Endothelial cell of umbilical vein (primary cell): ENCODE measurements around the gene DENND1C. TPM values are rescaled to one million over a fixed set of nuclear protein-coding genes. Genes with fewer than 3 reads are reported as not detected.

Experiments
- BruUV-seq: library from RNA; stranded (reverse); fragments of 400-500 nt; replicated peaks from 2 replicates; lab custom pipeline; 2021; lab: Mats Ljungman, UMichigan
- CTCF ChIA-PET: fragments of 300-600, 350-600 bp; sonication (Branson Sonifier 250); formaldehyde crosslinking; loops from one replicate; lab custom pipeline; 2021; ENCODE audit warnings: antibody characterized with exemption, inconsistent platforms; lab: Charles Lee
- POLR2A ChIA-PET: fragments of 300-600, 350-600 bp; sonication (Branson Sonifier 250); formaldehyde crosslinking; loops from one replicate; lab custom pipeline; 2021; ENCODE audit warnings: antibody characterized with exemption, inconsistent platforms; lab: Charles Lee
- DNase-seq: peaks from one replicate; pipeline ENCODE4 v3.0.0-alpha.2; 2011; ENCODE audit warnings: low read depth, low spot score
- FAIRE-seq: peaks from 2 replicates; lab custom pipeline; 2011; peaks lifted over from hg19 to GRCh38; lab: Jason Lieb, UNC
- H2AFZ ChIP-seq: 2 replicates; pipeline ENCODE4 v1.6.0; 2012; ENCODE audit warnings: low read depth, low read length, control low read depth, inconsistent platforms
- H3K27ac ChIP-seq: 2 replicates; pipeline ENCODE4 v1.5.1; 2011; ENCODE audit warnings: low read depth, mild to moderate bottlenecking, control low read depth, low read length, moderate library complexity; ENCODE audit not compliant: insufficient read depth
- H3K27me3 ChIP-seq, 2 experiments: 2 replicates each; pipeline versions ENCODE4 v1.6.0 to v1.6.1; 2011; ENCODE audit warnings: low read length in 2 of 2, mixed read lengths in 1 of 2; ENCODE audit not compliant: control insufficient read depth in 2 of 2, insufficient read depth in 2 of 2
- H3K36me3 ChIP-seq, 2 experiments: 2 replicates in 1 of 2; 3 replicates in 1 of 2; pipeline ENCODE4 v1.5.1; 2011; ENCODE audit warnings: low read length in 2 of 2, mild to moderate bottlenecking in 1 of 2, moderate library complexity in 1 of 2; ENCODE audit not compliant: control insufficient read depth in 2 of 2, insufficient read depth in 2 of 2; ENCODE audit errors: extremely low read depth in 1 of 2
- H3K4me1 ChIP-seq: 3 replicates; pipeline ENCODE4 v1.5.1; 2011; ENCODE audit warnings: mild to moderate bottlenecking, low read length; ENCODE audit not compliant: control insufficient read depth, insufficient read depth; ENCODE audit errors: extremely low read depth
- H3K4me2 ChIP-seq: 2 replicates; pipeline ENCODE4 v1.6.1; 2011; ENCODE audit warnings: low read length, control low read depth, mixed read lengths; ENCODE audit not compliant: insufficient read depth
- H3K4me3 ChIP-seq, 3 experiments: fragments of 200-600 bp in 1 of 3; sonication (generic), shearing (Covaris generic) in 1 of 3; replicated peaks in 1 of 3; 2 replicates each; pipeline ENCODE4 v1.5.1; 2011 to 2016; ENCODE audit warnings: control low read depth in 3 of 3, low read length in 3 of 3, mild to moderate bottlenecking in 2 of 3, inconsistent platforms in 1 of 3, low read depth in 1 of 3, moderate library complexity in 1 of 3; ENCODE audit not compliant: insufficient read depth in 1 of 3
- H3K79me2 ChIP-seq: 2 replicates; pipeline ENCODE4 v1.6.0; 2012; ENCODE audit warnings: low read length, inconsistent platforms; ENCODE audit not compliant: control insufficient read depth, insufficient read depth
- H3K9ac ChIP-seq: replicated peaks from 2 replicates; pipeline ENCODE3; 2011; ENCODE audit warnings: low read length, control low read depth; ENCODE audit not compliant: insufficient read depth; ENCODE audit errors: extremely low read depth
- H3K9me1 ChIP-seq: replicated peaks from 3 replicates; pipeline ENCODE4 v1.6.0; 2011; ENCODE audit warnings: mild to moderate bottlenecking, low read length; ENCODE audit not compliant: control insufficient read depth, insufficient read depth; ENCODE audit errors: extremely low read depth
- H3K9me3 ChIP-seq: replicated peaks from 2 replicates; pipeline ENCODE4 v1.5.1; 2012; ENCODE audit warnings: low read length, inconsistent platforms; ENCODE audit not compliant: control insufficient read depth, insufficient read depth
- H4K20me1 ChIP-seq: replicated peaks from 2 replicates; pipeline ENCODE3; 2011; ENCODE audit warnings: mild to moderate bottlenecking, low read length; ENCODE audit not compliant: control insufficient read depth, insufficient read depth; ENCODE audit errors: extremely low read depth
- POLR2AphosphoS5 ChIP-seq: IDR thresholded peaks from 2 replicates; pipeline ENCODE4 v1.6.1; 2012; ENCODE audit warnings: low read depth, mild to moderate bottlenecking, control low read depth, low read length, moderate library complexity; ENCODE audit not compliant: insufficient read depth
- dilution Hi-C: fragments of 300-500 bp; cut with MboI; formaldehyde crosslinking; loops from one replicate; pipeline ENCODE4 v1.15.0; 2019; ENCODE audit warnings: low sequenced_read_pairs; ENCODE audit not compliant: extremely low pct_ligation_motif_present
- intact Hi-C: fragments of 100-400 bp; cut with micrococcal nuclease; formaldehyde crosslinking; loops from one replicate; pipeline ENCODE4 v1.10.0; 2022
- polyA plus RNA-seq, 4 experiments: library from polyadenylated mRNA; depleted of rRNA in 3 of 4; stranded (reverse) in 3 of 4; unstranded in 1 of 4; fragments of >200 nt; gene quantifications; 2 replicates each; pipeline versions ENCODE4 v1.2.1 to v1.2.3, GENCODE V29; 2011 to 2012; ENCODE audit warnings: missing spikeins in 1 of 4
- small RNA-seq: library from RNA; depleted of rRNA; stranded (forward); fragments of <200 nt; gene quantifications from one replicate; pipeline ENCODE3, GENCODE V24; 2012; ENCODE audit warnings: low replicate concordance, low read depth; ENCODE audit not compliant: insufficient read depth, insufficient read length
- total RNA-seq: library from RNA; stranded (reverse); gene quantifications from 2 replicates; pipeline ENCODE4 v1.2.3, GENCODE V29; 2021
- TF ChIP-seq, protein P1 (sequence below), 2 donors: IDR thresholded peaks; 1 replicate in 1 of 2; 2 replicates in 1 of 2; pipeline ENCODE4 v1.5.1; 2011; ENCODE audit warnings: low read length in 2 of 2, mild to moderate bottlenecking in 2 of 2, moderate library complexity in 2 of 2, control low read depth in 1 of 2, inconsistent platforms in 1 of 2, low read depth in 1 of 2; ENCODE audit not compliant: insufficient read depth in 1 of 2; ENCODE audit errors: extremely low read depth in 1 of 2

The DENND1C gene
- total and polyA plus RNA-seq, 2 donors (not counting 3 experiments of a cell fraction or from before 2014, with no cell fraction given), result not detected

DNA sequence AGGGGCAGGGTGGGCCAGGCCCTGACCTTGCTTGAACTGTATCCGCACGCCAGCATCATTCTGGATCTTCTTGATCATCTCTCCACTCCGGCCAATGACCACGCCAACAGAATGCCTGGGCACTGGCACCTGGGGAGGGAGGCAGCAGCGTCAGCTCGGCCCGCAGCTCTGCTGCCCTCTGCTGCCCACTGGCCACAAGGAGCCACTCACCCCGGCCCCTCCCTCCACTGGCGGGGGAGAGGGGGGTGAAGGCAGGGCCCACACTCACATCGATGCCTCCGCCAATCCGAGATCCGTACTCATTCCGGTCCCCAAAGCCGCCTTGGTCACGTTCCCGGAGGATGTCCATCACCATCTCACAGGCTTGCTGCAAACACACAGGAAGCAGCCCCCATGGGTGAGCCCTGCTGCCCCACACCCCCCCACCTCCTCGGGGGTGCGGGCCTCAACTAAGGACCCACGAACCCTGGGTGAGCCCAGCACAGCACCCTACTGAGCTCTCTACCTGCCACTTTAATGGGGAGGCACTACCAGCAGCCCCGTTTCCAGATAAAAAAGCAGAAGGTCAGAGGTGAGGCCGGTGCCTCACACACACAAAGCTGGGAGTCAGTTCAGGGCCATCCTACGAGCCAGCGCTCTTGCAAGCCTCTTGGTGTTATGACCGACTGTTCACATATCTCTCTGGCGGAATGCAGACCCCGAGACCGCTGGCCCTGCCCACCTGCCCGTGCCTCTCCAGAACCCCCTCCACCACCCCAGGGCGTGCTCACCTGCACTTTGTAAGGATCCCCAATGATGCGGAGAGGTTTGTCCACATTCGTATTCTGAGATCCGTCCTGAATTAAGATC lies 63.6 kb downstream of the DENND1C start:
- POLR2A ChIA-PET, result no interaction called here
- Histone ChIP-seq H3K9me1 (no peaks in the 10 kb centered on the region), H3K27me3 (no peaks in the 10 kb centered on the region), H3K4me3 (no peak overlapping the region), H3K9ac (no peak overlapping the region), H3K4me2 (no peak overlapping the region), H3K79me2 (peaks cover 44% of the 10 kb centered on the region), H3K36me3 (peaks cover 33 to 70% of the 10 kb centered on the region in 2 experiments), H3K9me3 (no peaks in the 10 kb centered on the region), H3K27ac (no peak overlapping the region), H3K4me1 (peaks cover 3% of the 10 kb centered on the region), H2AFZ (no peak overlapping the region), H4K20me1 (peaks cover 3% of the 10 kb centered on the region)
- TF ChIP-seq, protein P1, sequence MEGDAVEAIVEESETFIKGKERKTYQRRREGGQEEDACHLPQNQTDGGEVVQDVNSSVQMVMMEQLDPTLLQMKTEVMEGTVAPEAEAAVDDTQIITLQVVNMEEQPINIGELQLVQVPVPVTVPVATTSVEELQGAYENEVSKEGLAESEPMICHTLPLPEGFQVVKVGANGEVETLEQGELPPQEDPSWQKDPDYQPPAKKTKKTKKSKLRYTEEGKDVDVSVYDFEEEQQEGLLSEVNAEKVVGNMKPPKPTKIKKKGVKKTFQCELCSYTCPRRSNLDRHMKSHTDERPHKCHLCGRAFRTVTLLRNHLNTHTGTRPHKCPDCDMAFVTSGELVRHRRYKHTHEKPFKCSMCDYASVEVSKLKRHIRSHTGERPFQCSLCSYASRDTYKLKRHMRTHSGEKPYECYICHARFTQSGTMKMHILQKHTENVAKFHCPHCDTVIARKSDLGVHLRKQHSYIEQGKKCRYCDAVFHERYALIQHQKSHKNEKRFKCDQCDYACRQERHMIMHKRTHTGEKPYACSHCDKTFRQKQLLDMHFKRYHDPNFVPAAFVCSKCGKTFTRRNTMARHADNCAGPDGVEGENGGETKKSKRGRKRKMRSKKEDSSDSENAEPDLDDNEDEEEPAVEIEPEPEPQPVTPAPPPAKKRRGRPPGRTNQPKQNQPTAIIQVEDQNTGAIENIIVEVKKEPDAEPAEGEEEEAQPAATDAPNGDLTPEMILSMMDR (IDR thresholded peaks at IDR 0.05; ENCODE audit: extremely low read depth in 1 of 2, insufficient read depth in 1 of 2, low read depth in 1 of 2, low read length in 2 of 2), result peak; percentile 30 to 54
- no peak for TF ChIP-seq POLR2AphosphoS5
- intact Hi-C loops (no loop called here), dilution Hi-C loops (no loop called here)
- DNase-seq, result peak; percentile 7
- FAIRE-seq, result no peak
- CTCF ChIA-PET, result interaction anchor here (0.8 to 2.0 kb wide), 3 partner anchors 15 to 292 kb away, joined by 4 to 8 read pairs (median 6); no protein-coding TSS in a partner anchor
- BruUV-seq, result no TSS peak

Small RNAs within 50 kb of the gene (small RNA-seq; reads per million reads assigned to genes)
- gene AC010503.2, result not detected

Other genes with a start within 250 kb of the DENND1C start
- gene MLLT1, start 201.8 kb downstream of the DENND1C start, total RNA-seq, result 79.2 and 84.8 TPM in 2 replicates
- 43.9 and 52.9 TPM in 2 replicates for gene MLLT1, start 201.8 kb downstream of the DENND1C start, polyA plus RNA-seq
- gene ACER1, start 148.2 kb downstream of the DENND1C start, total RNA-seq, result not detected in 2 replicates
- gene ACER1, start 148.2 kb downstream of the DENND1C start, polyA plus RNA-seq, result 0.04 TPM in 1 of 2 replicates, not detected in the other
- gene CLPP, start 120.3 kb downstream of the DENND1C start, total RNA-seq, result 120 and 137 TPM in 2 replicates
- gene CLPP, start 120.3 kb downstream of the DENND1C start, polyA plus RNA-seq, result 314 and 533 TPM in 2 replicates
- gene ALKBH7, start 109.0 kb downstream of the DENND1C start, total RNA-seq, result 48.8 and 50.4 TPM in 2 replicates
- 59.4 and 83.2 TPM in 2 replicates for gene ALKBH7, start 109.0 kb downstream of the DENND1C start, polyA plus RNA-seq
- gene PSPN, start 105.9 kb downstream of the DENND1C start, total RNA-seq, result 1.0 and 1.2 TPM in 2 replicates
- 0.73 and 0.84 TPM in 2 replicates for gene PSPN, start 105.9 kb downstream of the DENND1C start, polyA plus RNA-seq
- gene GTF2F1, start 88.6 kb downstream of the DENND1C start, total RNA-seq, result 56.4 and 58.2 TPM in 2 replicates
- gene GTF2F1, start 88.6 kb downstream of the DENND1C start, polyA plus RNA-seq, result 37.7 and 44.8 TPM in 2 replicates
- gene KHSRP, start 57.0 kb downstream of the DENND1C start, total RNA-seq, result 367 and 372 TPM in 2 replicates
- gene KHSRP, start 57.0 kb downstream of the DENND1C start, polyA plus RNA-seq, result 98.0 and 98.3 TPM in 2 replicates
- 0.39 TPM in 1 of 2 replicates, not detected in the other for gene SLC25A41, start 48.0 kb downstream of the DENND1C start, total RNA-seq
- 0.06 and 0.21 TPM in 2 replicates for gene SLC25A41, start 48.0 kb downstream of the DENND1C start, polyA plus RNA-seq
- gene SLC25A23, start 22.0 kb downstream of the DENND1C start, total RNA-seq, result 33.5 and 37.6 TPM in 2 replicates
- 10.2 and 12.8 TPM in 2 replicates for gene SLC25A23, start 22.0 kb downstream of the DENND1C start, polyA plus RNA-seq
- gene CRB3, start 17.5 kb downstream of the DENND1C start, total RNA-seq, result not detected in 2 replicates
- not detected in 2 replicates for gene CRB3, start 17.5 kb downstream of the DENND1C start, polyA plus RNA-seq
- not detected in 2 replicates for gene TUBB4A, start 20.5 kb upstream of the DENND1C start, total RNA-seq
- not detected in 2 replicates for gene TUBB4A, start 20.5 kb upstream of the DENND1C start, polyA plus RNA-seq
- gene TNFSF9, start 49.2 kb upstream of the DENND1C start, total RNA-seq, result 0.53 and 0.72 TPM in 2 replicates
- gene TNFSF9, start 49.2 kb upstream of the DENND1C start, polyA plus RNA-seq, result 0.52 and 0.88 TPM in 2 replicates
- not detected in 2 replicates for gene CD70, start 109.4 kb upstream of the DENND1C start, total RNA-seq
- 0.10 TPM in 1 of 2 replicates, not detected in the other for gene CD70, start 109.4 kb upstream of the DENND1C start, polyA plus RNA-seq
- not detected in 2 replicates for gene TNFSF14, start 188.4 kb upstream of the DENND1C start, total RNA-seq
- not detected in 2 replicates for gene TNFSF14, start 188.4 kb upstream of the DENND1C start, polyA plus RNA-seq
- not detected in 2 replicates for gene C3, start 238.9 kb upstream of the DENND1C start, total RNA-seq
- 0.08 and 0.23 TPM in 2 replicates for gene C3, start 238.9 kb upstream of the DENND1C start, polyA plus RNA-seq